Measurements from ENCODE around the gene PAM. TPM values are rescaled to one million over a fixed set of nuclear protein-coding genes. Genes with fewer than 3 reads are reported as not detected.

Gene PAM
- total and polyA plus RNA-seq, 2 of the 13 experiments (the other 11 are each of a cell fraction or from before 2014, with no cell fraction given) = 20.2 to 79.1 TPM

GRCh38 chr5:102788788-102789187 is 33.7 kb downstream of the PAM start:
- Histone ChIP-seq H3K9ac (ENCODE audit: insufficient read depth, low read depth, low read length) (no peak overlapping the region), H3K4me3 (replicated peaks in 1 of 3; ENCODE audit: insufficient read depth in 1 of 3, low read depth in 2 of 3, low read length in 3 of 3) (no peak overlapping the region), H3K27me3 (ENCODE audit: control insufficient read depth in 1 of 2, insufficient read depth in 2 of 2, low read length in 2 of 2) (no peaks in the 10 kb centered on the region), H3K9me3 (ENCODE audit: low read length) (no peaks in the 10 kb centered on the region), H3K27ac (ENCODE audit: extremely low read length, insufficient read depth, low read length) (no peak overlapping the region), H2AFZ (ENCODE audit: low read length) (no peak overlapping the region), H3K36me3 (replicated peaks in 1 of 2; ENCODE audit: control insufficient read depth in 1 of 2, insufficient read depth in 2 of 2, low read length in 2 of 2) (no peaks in the 10 kb centered on the region), H4K20me1 (ENCODE audit: insufficient read depth, low read length) (no peaks in the 10 kb centered on the region), H3K4me2 (ENCODE audit: low read depth, low read length) (no peak overlapping the region), H3K4me1 (ENCODE audit: insufficient read depth, low read length) (peaks cover 17% of the 10 kb centered on the region; the same call in 1 of the 2 replicates), H3K79me2 (ENCODE audit: insufficient read depth, low read length) (no peaks in the 10 kb centered on the region)
- intact Hi-C loops (cut with micrococcal nuclease; ENCODE audit: unreplicated experiment) (no loop called here), in situ Hi-C loops (cut with HindIII; ENCODE audit: extremely low pct_ligation_motif_present, low pct_unique_long_range_greater_than_20kb) (loop anchor here (10.0 kb wide), 1 partner anchor 346 kb away; no protein-coding TSS in a partner anchor)
- BruUV-seq (replicated peaks) = no TSS peak
- WGBS (ENCODE audit: low lambda C conversion rate) = 66% methylated on average over 2 of the region's 2 CpGs
- ATAC-seq (no peak), DNase-seq (ENCODE audit: low spot score) (no peak), FAIRE-seq (no peak)
- TF ChIP-seq ETV5 (CRISPR knock-in tag; IDR thresholded peaks at IDR 0.05; ENCODE audit: borderline replicate concordance) = no peak
- no peak for TF ChIP-seq MIXL1 (CRISPR knock-in tag; IDR thresholded peaks at IDR 0.05)
- TF ChIP-seq SNRNP70 (IDR thresholded peaks at IDR 0.05; ENCODE audit: low read depth, low read length) = no peak
- no peak for TF ChIP-seq ZNF343 (CRISPR knock-in tag; IDR thresholded peaks at IDR 0.05)
- CTCF ChIA-PET (ENCODE audit: low intra/inter-chr PET ratio, low total read pairs) = no interaction called here
- POLR2A ChIA-PET = no interaction called here

GRCh38 chr5:102789469-102789868 is 34.4 kb downstream of the PAM start:
- Histone ChIP-seq H3K27ac (ENCODE audit: extremely low read length, insufficient read depth, low read length) (no peak overlapping the region), H3K27me3 (ENCODE audit: control insufficient read depth in 1 of 2, insufficient read depth in 2 of 2, low read length in 2 of 2) (no peaks in the 10 kb centered on the region), H3K36me3 (replicated peaks in 1 of 2; ENCODE audit: control insufficient read depth in 1 of 2, insufficient read depth in 2 of 2, low read length in 2 of 2) (no peaks in the 10 kb centered on the region), H3K9ac (ENCODE audit: insufficient read depth, low read depth, low read length) (no peak overlapping the region), H3K4me2 (ENCODE audit: low read depth, low read length) (no peak overlapping the region), H4K20me1 (ENCODE audit: insufficient read depth, low read length) (no peaks in the 10 kb centered on the region), H3K9me3 (ENCODE audit: low read length) (no peaks in the 10 kb centered on the region), H3K4me3 (replicated peaks in 1 of 3; ENCODE audit: insufficient read depth in 1 of 3, low read depth in 2 of 3, low read length in 3 of 3) (no peak overlapping the region), H3K79me2 (ENCODE audit: insufficient read depth, low read length) (no peaks in the 10 kb centered on the region), H3K4me1 (ENCODE audit: insufficient read depth, low read length) (peaks cover 22% of the 10 kb centered on the region), H2AFZ (ENCODE audit: low read length) (no peak overlapping the region)
- FAIRE-seq (no peak), ATAC-seq (no peak), DNase-seq (ENCODE audit: low spot score) (no peak)
- intact Hi-C loops (cut with micrococcal nuclease; ENCODE audit: unreplicated experiment) (no loop called here), in situ Hi-C loops (cut with HindIII; ENCODE audit: extremely low pct_ligation_motif_present, low pct_unique_long_range_greater_than_20kb) (loop anchor here (10.0 kb wide), 1 partner anchor 345 kb away; no protein-coding TSS in a partner anchor)
- ChIA-PET POLR2A (no interaction called here), CTCF (ENCODE audit: low intra/inter-chr PET ratio, low total read pairs) (no interaction called here)
- WGBS (ENCODE audit: low lambda C conversion rate) = 80% methylated on average over 4 of the region's 4 CpGs
- no TSS peak for BruUV-seq (replicated peaks)
- TF ChIP-seq ZNF773 (CRISPR knock-in tag; IDR thresholded peaks at IDR 0.05; ENCODE audit: borderline replicate concordance) = no peak
- TF ChIP-seq RNF2 (conservative IDR thresholded peaks at IDR 0.05; ENCODE audit: low read depth) = no peak
- no peak for TF ChIP-seq MTA3 (CRISPR knock-in tag; IDR thresholded peaks at IDR 0.05)
- no peak for TF ChIP-seq MYPOP (CRISPR knock-in tag; IDR thresholded peaks at IDR 0.05)
- no peak for TF ChIP-seq HDAC2 (CRISPR knock-in tag; IDR thresholded peaks at IDR 0.05)
- no peak for TF ChIP-seq ZNF792 (CRISPR knock-in tag; IDR thresholded peaks at IDR 0.05)
- TF ChIP-seq DZIP1 (CRISPR knock-in tag; IDR thresholded peaks at IDR 0.05) = no peak
- no peak for TF ChIP-seq HIC2 (CRISPR knock-in tag; IDR thresholded peaks at IDR 0.05; ENCODE audit: low read depth)
- no peak for TF ChIP-seq ZNF143 (CRISPR knock-in tag; IDR thresholded peaks at IDR 0.05)
- TF ChIP-seq POLR2G (IDR thresholded peaks at IDR 0.05; ENCODE audit: low read depth, low read length) = no peak
